Activated naive CD8-positive, alpha-beta T cell treated with anti-CD3 and anti-CD28 coated beads, Interleukin-2, amount 50 U/mL, for 16 hours (primary cell): ENCODE results near the gene PANK1.
"Not testable (repeated sequence)": the region's sequence is repeated elsewhere in the genome, so short reads cannot be mapped to it uniquely, and the experiment has no call there.

Experiments
- DNase-seq: peaks from one replicate; pipeline ENCODE4 v3.0.0-alpha.2; 2020; ENCODE audit warnings: low read depth, low spot score

Gene PANK1

GRCh38 chr10:89621438-89621837 is 23.6 kb downstream of the PANK1 start:
- DNase-seq, result no peak

GRCh38 chr10:89620296-89620695 is 24.7 kb downstream of the PANK1 start:
- not testable (repeated sequence) for DNase-seq

- DNase-seq, result no peak
Measured at GRCh38 chr10:89615824-89616223, 29.2 kb downstream of the PANK1 start.

- DNase-seq, result no peak
Measured at GRCh38 chr10:89615112-89615511, 29.9 kb downstream of the PANK1 start.

GRCh38 chr10:89613582-89613981 is 31.5 kb downstream of the PANK1 start:
- DNase-seq, result no peak

- DNase-seq, result no peak
Measured at GRCh38 chr10:89611282-89611681, 33.8 kb downstream of the PANK1 start.

- DNase-seq, result no peak
Measured at GRCh38 chr10:89609833-89610346, 35.2 kb downstream of the PANK1 start.

GRCh38 chr10:89604200-89604599 is 40.8 kb downstream of the PANK1 start:
- DNase-seq, result no peak

GRCh38 chr10:89602919-89603318 is 42.1 kb downstream of the PANK1 start:
- no peak for DNase-seq

- DNase-seq, result no peak
Measured at GRCh38 chr10:89601728-89602361, 43.2 kb downstream of the PANK1 start.

GRCh38 chr10:89600041-89600440 is 45.0 kb downstream of the PANK1 start:
- DNase-seq, result no peak

GRCh38 chr10:89593043-89593442 is 52.0 kb downstream of the PANK1 start:
- no peak for DNase-seq

GRCh38 chr10:89592539-89592938 is 52.5 kb downstream of the PANK1 start:
- DNase-seq, result no peak

- no peak for DNase-seq
Measured at GRCh38 chr10:89591796-89592271, 53.2 kb downstream of the PANK1 start.

- no peak for DNase-seq
Measured at GRCh38 chr10:89591111-89591795, 53.8 kb downstream of the PANK1 start.

- no peak for DNase-seq
Measured at GRCh38 chr10:89590326-89590725, 54.7 kb downstream of the PANK1 start.

GRCh38 chr10:89589101-89589720 is 55.8 kb downstream of the PANK1 start:
- no peak for DNase-seq

GRCh38 chr10:89588671-89589070 is 56.4 kb downstream of the PANK1 start:
- DNase-seq, result no peak

GRCh38 chr10:89582022-89582421 is 63.0 kb downstream of the PANK1 start:
- no peak for DNase-seq

GRCh38 chr10:89580243-89580642 is 64.8 kb downstream of the PANK1 start:
- no peak for DNase-seq

GRCh38 chr10:89576696-89577095 is 68.3 kb downstream of the PANK1 start:
- DNase-seq, result no peak

GRCh38 chr10:89576022-89576421 is 69.0 kb downstream of the PANK1 start:
- DNase-seq, result no peak

GRCh38 chr10:89575031-89575430 is 70.0 kb downstream of the PANK1 start:
- DNase-seq, result no peak
